ENCODE results near the gene BBS1. TPM values are rescaled to one million over a fixed set of nuclear protein-coding genes. Genes with fewer than 3 reads are reported as not detected.

Gene BBS1
- total and polyA plus RNA-seq, 4 donors: 4.2 to 18.5 (median 8.6) TPM

- Histone ChIP-seq H3K9me3 (ENCODE audit: control insufficient read depth in 4 of 4, low read length in 3 of 4) (no peaks in the 10 kb centered on the region), H3K27me3 (ENCODE audit: control insufficient read depth in 4 of 4, insufficient read depth in 4 of 4, low read length in 3 of 4) (no peaks in the 10 kb centered on the region), H3K27ac (ENCODE audit: low read depth in 1 of 2, low read length in 2 of 2) (no peak overlapping the region), H3K9ac (ENCODE audit: low read depth in 1 of 2, low read length in 2 of 2) (no peak overlapping the region), H3K4me1 (ENCODE audit: control insufficient read depth in 4 of 4, insufficient read depth in 4 of 4, low read length in 3 of 4) (peaks cover 0 to 3% (median 1%) of the 10 kb centered on the region in 4 donors), H3K36me3 (ENCODE audit: control insufficient read depth in 4 of 4, insufficient read depth in 3 of 4, low read depth in 1 of 4, low read length in 3 of 4) (peaks cover 0 to 2% (median 0%) of the 10 kb centered on the region in 4 donors), H3K4me3 (ENCODE audit: low read depth in 1 of 3, low read length in 3 of 3) (no peak overlapping the region)
- TF ChIP-seq ATF3 (IDR thresholded peaks at IDR 0.05): no peak
- TF ChIP-seq HNF4A (conservative IDR thresholded peaks at IDR 0.05): no peak
- no peak for TF ChIP-seq TAF1 (conservative IDR thresholded peaks at IDR 0.05)
- no peak for TF ChIP-seq RAD21 (IDR thresholded peaks at IDR 0.05)
- TF ChIP-seq FOXA1 (IDR thresholded peaks at IDR 0.05): no peak
- no peak for TF ChIP-seq HNF4G (IDR thresholded peaks at IDR 0.05)
- TF ChIP-seq FOXA2 (IDR thresholded peaks at IDR 0.05): no peak
- no peak for TF ChIP-seq GABPA (IDR thresholded peaks at IDR 0.05 in 1 of 2, conservative IDR thresholded peaks at IDR 0.05 in 1 of 2)
- TF ChIP-seq RXRA (IDR thresholded peaks at IDR 0.05): no peak
- TF ChIP-seq YY1 (IDR thresholded peaks at IDR 0.05): no peak
- TF ChIP-seq SP1 (IDR thresholded peaks at IDR 0.05): no peak
- TF ChIP-seq CTCF (IDR thresholded peaks at IDR 0.05; ENCODE audit: low read depth, low read length, missing input control): no peak
- TF ChIP-seq REST (IDR thresholded peaks at IDR 0.05): no peak
- no peak for TF ChIP-seq MAX (IDR thresholded peaks at IDR 0.05)
- WGBS: 15% methylated on average over 50 of the region's 50 CpGs
- peak; percentile 51 for DNase-seq (ENCODE audit: low spot score)
Observed at GRCh38 chr11:66559142-66559865, 48.9 kb downstream of the BBS1 start.

GRCh38 chr11:66559866-66560676 lies 49.6 kb downstream of the BBS1 start:
- H3K9ac ChIP-seq (ENCODE audit: low read depth in 1 of 2, low read length in 2 of 2): no peak overlapping the region
- peaks cover 0 to 2% (median 0%) of the 10 kb centered on the region in 4 donors for H3K36me3 ChIP-seq (ENCODE audit: control insufficient read depth in 4 of 4, insufficient read depth in 3 of 4, low read depth in 1 of 4, low read length in 3 of 4)
- H3K4me1 ChIP-seq (ENCODE audit: control insufficient read depth in 4 of 4, insufficient read depth in 4 of 4, low read length in 3 of 4): peaks cover 0 to 3% (median 1%) of the 10 kb centered on the region in 4 donors
- no peak for DNase-seq (ENCODE audit: low spot score)
- H3K27ac ChIP-seq (ENCODE audit: low read depth in 1 of 2, low read length in 2 of 2): no peak overlapping the region
- no peaks in the 10 kb centered on the region for H3K27me3 ChIP-seq (ENCODE audit: control insufficient read depth in 4 of 4, insufficient read depth in 4 of 4, low read length in 3 of 4)
- no peak for TF ChIP-seq ATF3 (IDR thresholded peaks at IDR 0.05)
- no peaks in the 10 kb centered on the region for H3K9me3 ChIP-seq (ENCODE audit: control insufficient read depth in 4 of 4, low read length in 3 of 4)
- H3K4me3 ChIP-seq (ENCODE audit: low read depth in 1 of 3, low read length in 3 of 3): no peak overlapping the region
- WGBS: 74% methylated on average over 27 of the region's 27 CpGs
